Measurements from ENCODE around the gene PARD3B. TPM values are rescaled to one million over a fixed set of nuclear protein-coding genes. Genes with fewer than 3 reads are reported as not detected.
A peak's percentile ranks its signal among the peaks of the same experiment; 100 is the strongest.

PARD3B gene
- total RNA-seq, 1 donor from 2014 or later = 23.8 TPM

DNA sequence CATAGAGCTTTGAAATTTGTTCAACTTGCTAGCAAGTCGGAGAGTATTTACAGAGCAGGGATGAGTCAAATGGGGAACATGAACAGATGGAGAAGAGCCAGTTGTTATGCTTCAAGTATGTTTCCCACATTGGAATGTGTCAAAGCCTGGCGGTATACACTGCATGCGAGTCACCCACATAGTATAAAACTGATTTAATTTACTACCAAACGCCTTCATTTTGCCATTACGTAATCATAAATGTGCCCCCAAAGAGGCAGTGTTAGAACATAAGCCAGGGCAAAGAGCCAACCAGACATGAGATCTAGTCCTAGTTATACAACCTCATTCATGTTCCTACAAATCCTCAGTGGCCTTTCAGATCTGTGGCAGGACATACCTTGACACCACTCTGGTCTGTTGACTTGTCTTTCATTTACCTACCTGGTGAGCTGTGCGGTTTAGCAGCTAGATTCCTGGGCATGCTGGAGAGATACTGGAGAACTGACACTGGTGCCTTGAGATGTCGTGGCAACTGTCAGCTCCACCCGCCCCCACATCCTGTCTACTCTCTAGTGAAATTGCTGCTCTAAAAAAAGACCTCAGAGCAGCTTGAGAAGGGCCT is 1115.3 kb downstream of the PARD3B start:
- peak; percentile 40 to 45 for ATAC-seq
- Histone ChIP-seq H3K27ac (peak overlapping the region; percentile 46), H3K4me3 (no peak overlapping the region), H3K4me1 (peaks cover 17% of the 10 kb centered on the region), H3K27me3 (ENCODE audit: low read depth) (no peaks in the 10 kb centered on the region), H3K9me3 (no peaks in the 10 kb centered on the region), H3K36me3 (no peaks in the 10 kb centered on the region)
- no peak for DNase-seq
- TF ChIP-seq, protein P1, sequence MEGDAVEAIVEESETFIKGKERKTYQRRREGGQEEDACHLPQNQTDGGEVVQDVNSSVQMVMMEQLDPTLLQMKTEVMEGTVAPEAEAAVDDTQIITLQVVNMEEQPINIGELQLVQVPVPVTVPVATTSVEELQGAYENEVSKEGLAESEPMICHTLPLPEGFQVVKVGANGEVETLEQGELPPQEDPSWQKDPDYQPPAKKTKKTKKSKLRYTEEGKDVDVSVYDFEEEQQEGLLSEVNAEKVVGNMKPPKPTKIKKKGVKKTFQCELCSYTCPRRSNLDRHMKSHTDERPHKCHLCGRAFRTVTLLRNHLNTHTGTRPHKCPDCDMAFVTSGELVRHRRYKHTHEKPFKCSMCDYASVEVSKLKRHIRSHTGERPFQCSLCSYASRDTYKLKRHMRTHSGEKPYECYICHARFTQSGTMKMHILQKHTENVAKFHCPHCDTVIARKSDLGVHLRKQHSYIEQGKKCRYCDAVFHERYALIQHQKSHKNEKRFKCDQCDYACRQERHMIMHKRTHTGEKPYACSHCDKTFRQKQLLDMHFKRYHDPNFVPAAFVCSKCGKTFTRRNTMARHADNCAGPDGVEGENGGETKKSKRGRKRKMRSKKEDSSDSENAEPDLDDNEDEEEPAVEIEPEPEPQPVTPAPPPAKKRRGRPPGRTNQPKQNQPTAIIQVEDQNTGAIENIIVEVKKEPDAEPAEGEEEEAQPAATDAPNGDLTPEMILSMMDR (IDR thresholded peaks at IDR 0.05) = no peak
- intact Hi-C loops (cut with DNase I) = no loop called here

DNA sequence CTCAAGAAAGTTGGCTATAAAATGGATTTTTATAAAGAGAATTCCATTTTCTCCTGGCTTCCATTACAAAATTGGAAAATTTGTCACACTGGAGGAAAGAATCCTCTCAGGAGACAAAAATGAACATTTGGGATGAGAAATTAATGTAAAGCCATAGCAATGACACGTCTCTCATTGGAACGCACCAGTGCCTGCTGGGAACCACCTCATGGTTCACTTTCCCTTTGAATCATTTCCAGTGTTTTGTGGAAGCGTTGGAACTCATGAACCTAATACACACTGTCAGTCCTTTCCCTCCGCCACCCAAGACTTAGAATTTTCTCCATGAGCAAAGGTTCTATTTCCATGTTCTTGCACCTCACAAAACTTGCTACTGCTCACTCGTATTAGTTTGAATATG is 1116.0 kb downstream of the PARD3B start:
- peak overlapping the region; percentile 46 for H3K27ac ChIP-seq
- ATAC-seq = no peak

DNA sequence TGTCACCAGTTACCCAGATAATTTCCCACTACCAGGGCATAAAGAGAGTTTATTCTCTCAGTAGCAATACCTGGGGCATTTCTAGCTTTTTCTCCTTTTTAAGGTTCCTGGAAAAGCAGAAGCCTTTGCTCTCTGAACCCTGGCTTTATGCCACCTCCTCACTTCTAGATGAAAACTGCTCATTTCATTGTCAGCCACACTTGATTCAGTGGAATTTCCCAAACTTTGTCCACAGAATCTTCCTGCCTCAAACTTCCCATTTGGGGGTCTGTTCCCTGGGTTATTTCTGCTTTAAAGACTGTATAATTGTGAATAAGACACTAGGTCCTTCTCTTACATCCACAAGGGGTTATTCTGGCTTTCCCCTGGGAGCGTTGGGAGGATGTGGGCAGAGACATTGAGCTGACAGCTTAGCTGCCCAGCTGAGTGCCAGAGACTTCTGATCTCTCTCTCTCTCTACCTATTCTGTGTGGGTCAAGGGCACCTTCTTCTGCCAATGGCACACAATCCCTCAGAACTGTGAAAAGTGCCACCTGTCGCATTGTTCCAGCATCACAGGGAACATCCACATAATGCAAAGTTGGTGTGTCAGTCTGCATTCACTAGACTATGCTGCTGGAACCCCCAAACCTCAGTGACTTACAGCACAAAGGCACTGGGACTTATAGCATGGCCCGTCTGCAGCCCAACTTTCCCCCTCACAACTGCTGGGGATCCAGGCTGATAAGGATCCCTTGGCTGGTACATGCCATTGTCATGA is 1117.1 kb downstream of the PARD3B start:
- intact Hi-C loops (cut with DNase I) = no loop called here
- DNase-seq = no peak
- Histone ChIP-seq H3K4me1 (peaks cover 8% of the 10 kb centered on the region), H3K4me3 (no peak overlapping the region), H3K36me3 (no peaks in the 10 kb centered on the region), H3K27me3 (ENCODE audit: low read depth) (no peaks in the 10 kb centered on the region), H3K9me3 (no peaks in the 10 kb centered on the region), H3K27ac (no peak overlapping the region)
- TF ChIP-seq, protein P1 (IDR thresholded peaks at IDR 0.05) = no peak
- ATAC-seq = no peak

More for the DNA sequence above, 1116.0 kb downstream of the PARD3B start:
- Histone ChIP-seq H3K4me3 (no peak overlapping the region), H3K36me3 (no peaks in the 10 kb centered on the region), H3K9me3 (no peaks in the 10 kb centered on the region), H3K4me1 (peaks cover 17% of the 10 kb centered on the region), H3K27me3 (ENCODE audit: low read depth) (no peaks in the 10 kb centered on the region)
- TF ChIP-seq, protein P1 (IDR thresholded peaks at IDR 0.05) = no peak
- no peak for DNase-seq
- intact Hi-C loops (cut with DNase I) = no loop called here

DNA sequence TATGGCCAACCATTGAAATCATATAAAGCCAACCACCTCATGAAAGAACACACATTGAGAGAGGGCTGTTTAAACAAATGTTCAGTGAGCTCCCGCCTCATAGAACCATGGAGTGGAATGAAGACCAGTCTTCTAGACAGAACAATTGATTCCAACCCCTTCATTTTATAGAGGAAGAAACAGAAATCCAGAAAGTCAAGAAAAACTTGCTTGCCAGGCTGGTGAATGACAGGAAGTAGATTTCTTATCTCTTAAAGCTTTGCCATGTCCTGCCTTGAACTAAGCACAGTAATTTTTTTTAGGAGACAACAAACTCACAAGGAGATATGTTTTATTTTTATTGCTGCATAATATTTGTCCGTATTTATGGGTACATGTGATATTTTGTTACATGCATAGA is 1120.5 kb downstream of the PARD3B start:
- no peak overlapping the region for H3K4me3 ChIP-seq
- no peak for DNase-seq
- no peak overlapping the region for H3K27ac ChIP-seq
- H3K9me3 ChIP-seq = no peaks in the 10 kb centered on the region
- peaks cover 3% of the 10 kb centered on the region for H3K4me1 ChIP-seq
- no peaks in the 10 kb centered on the region for H3K36me3 ChIP-seq
- intact Hi-C loops (cut with DNase I) = no loop called here
- no peak for ATAC-seq
- H3K27me3 ChIP-seq (ENCODE audit: low read depth) = no peaks in the 10 kb centered on the region
- TF ChIP-seq, protein P1 (IDR thresholded peaks at IDR 0.05) = no peak

All from lower lobe of right lung (tissue), 2 donors.